Astrocyte of the cerebellum (primary cell): ENCODE data around the gene NAP1L5.

Source experiments
- DNase-seq: peaks from one replicate; pipeline ENCODE4 v3.0.0-alpha.2; 2011; ENCODE audit warnings: low read depth
- H3K4me3 ChIP-seq: 2 replicates; pipeline ENCODE4 v1.5.1; 2011; ENCODE audit warnings: mild to moderate bottlenecking, low read depth, low read length, moderate library complexity
- in situ Hi-C: cut with HindIII; loops from 2 replicates; pipeline ENCODE4 v1.10.0; 2017; ENCODE audit warnings: low sequenced_read_pairs
- TF ChIP-seq, protein P1 (sequence below): IDR thresholded peaks from 2 replicates; pipeline ENCODE4 v1.5.1; 2012; ENCODE audit warnings: low read length, low read depth, moderate library complexity, mild to moderate bottlenecking; ENCODE audit errors: missing control alignments

NAP1L5 gene

DNA sequence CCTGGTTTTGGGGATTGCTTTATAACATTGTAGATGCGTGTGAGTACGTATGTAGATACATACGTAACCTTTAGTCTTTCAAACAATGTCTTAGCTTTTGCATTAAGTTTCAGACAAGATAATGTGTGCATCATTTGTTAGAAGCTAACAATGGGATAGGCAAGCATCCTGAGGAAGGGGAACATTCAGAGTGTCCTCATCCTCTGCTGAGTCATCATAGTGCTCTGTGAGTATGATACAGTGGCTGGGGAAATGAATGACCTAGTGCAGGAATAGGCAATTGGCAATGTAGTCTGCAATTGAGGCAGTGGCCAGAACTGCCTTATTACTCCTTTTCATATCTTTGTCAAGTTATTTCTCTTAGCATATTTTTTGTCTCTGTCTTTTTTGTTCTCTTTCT is 7.3 kb downstream of the NAP1L5 start:
- in situ Hi-C loops = no loop called here
- no peak for DNase-seq
- TF ChIP-seq, protein P1, sequence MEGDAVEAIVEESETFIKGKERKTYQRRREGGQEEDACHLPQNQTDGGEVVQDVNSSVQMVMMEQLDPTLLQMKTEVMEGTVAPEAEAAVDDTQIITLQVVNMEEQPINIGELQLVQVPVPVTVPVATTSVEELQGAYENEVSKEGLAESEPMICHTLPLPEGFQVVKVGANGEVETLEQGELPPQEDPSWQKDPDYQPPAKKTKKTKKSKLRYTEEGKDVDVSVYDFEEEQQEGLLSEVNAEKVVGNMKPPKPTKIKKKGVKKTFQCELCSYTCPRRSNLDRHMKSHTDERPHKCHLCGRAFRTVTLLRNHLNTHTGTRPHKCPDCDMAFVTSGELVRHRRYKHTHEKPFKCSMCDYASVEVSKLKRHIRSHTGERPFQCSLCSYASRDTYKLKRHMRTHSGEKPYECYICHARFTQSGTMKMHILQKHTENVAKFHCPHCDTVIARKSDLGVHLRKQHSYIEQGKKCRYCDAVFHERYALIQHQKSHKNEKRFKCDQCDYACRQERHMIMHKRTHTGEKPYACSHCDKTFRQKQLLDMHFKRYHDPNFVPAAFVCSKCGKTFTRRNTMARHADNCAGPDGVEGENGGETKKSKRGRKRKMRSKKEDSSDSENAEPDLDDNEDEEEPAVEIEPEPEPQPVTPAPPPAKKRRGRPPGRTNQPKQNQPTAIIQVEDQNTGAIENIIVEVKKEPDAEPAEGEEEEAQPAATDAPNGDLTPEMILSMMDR = no peak
- no peak overlapping the region for H3K4me3 ChIP-seq

DNA sequence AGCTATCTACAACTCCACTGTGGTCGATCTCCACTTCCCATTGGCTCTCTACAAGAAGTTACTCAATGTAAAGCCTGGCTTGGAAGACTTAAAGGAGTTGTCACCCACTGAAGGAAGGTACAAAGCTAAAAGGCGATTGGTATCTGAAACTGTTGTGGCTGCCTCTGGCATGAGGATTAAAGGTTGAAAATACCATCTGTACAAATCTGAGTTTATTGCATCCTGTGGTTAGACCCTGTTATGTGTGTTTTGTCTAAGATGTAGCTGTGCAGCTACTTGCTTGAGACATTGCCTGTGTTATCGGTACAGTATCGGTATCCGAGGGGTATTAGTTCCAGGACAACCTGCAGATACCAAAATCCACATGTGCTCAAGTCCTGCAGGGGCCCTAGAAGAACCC is 16.4 kb downstream of the NAP1L5 start:
- no peak overlapping the region for H3K4me3 ChIP-seq
- TF ChIP-seq, protein P1 = no peak
- DNase-seq = no peak
- in situ Hi-C loops = no loop called here

DNA sequence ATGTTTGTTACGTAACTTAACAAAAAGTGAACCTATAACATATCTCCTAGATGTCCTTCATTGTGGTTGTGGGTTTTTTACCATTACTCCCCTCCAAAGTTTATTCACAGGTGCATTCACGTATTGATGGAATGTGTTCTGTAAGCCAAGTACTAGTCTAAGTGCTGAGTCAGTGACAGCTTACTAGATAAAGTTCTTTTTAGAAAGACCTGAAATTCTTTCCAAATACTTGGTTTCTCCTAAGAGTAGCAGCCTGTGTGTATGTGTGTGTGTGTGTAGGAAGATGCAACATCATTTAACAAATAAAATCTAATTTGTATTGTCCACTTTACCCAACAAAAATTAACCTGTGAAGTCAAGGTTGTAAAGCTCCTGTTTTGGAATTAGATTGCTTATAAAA is 22.1 kb downstream of the NAP1L5 start:
- TF ChIP-seq, protein P1 = no peak
- in situ Hi-C loops = no loop called here
- no peak for DNase-seq
- no peak overlapping the region for H3K4me3 ChIP-seq

DNA sequence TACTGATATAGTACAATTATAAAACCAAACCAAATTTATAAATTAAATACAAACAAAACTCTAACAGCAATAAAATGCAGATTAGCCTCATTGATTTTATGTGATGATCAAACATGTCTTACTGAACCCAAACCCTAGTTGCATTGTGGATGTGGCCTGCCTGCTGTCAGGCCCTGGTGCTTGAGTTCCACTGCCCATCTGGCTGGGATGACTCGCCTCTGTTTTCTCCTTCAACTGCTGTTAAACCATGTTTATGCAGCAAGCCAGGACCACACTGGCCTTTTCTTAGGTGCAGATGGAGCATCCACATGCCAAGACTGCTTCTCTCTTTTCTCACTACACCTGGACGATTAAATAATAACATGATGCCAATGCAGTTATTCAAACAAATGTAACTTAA is 22.6 kb downstream of the NAP1L5 start:
- no peak overlapping the region for H3K4me3 ChIP-seq
- TF ChIP-seq, protein P1 = no peak
- DNase-seq = no peak
- in situ Hi-C loops = no loop called here

DNA sequence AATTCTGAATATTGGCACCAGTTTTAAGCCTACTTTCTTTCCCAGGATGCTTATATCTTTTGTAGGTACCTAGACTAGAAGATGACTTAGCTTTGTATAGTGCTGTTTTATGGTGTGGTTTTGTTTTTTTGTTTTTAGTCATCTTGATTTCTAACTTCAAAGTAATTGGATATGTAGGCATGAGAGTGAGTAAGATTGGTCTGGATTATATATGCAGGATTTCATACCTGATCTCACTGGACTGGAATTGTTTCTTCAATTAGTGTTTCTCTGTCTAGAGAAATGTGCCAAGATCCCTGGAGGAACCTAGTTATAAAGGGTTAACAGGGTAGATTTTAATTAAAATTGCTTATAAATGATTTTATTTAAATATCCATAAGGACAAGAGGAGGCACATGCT is 23.1 kb downstream of the NAP1L5 start:
- in situ Hi-C loops = no loop called here
- TF ChIP-seq, protein P1 = no peak
- no peak overlapping the region for H3K4me3 ChIP-seq
- DNase-seq = no peak

DNA sequence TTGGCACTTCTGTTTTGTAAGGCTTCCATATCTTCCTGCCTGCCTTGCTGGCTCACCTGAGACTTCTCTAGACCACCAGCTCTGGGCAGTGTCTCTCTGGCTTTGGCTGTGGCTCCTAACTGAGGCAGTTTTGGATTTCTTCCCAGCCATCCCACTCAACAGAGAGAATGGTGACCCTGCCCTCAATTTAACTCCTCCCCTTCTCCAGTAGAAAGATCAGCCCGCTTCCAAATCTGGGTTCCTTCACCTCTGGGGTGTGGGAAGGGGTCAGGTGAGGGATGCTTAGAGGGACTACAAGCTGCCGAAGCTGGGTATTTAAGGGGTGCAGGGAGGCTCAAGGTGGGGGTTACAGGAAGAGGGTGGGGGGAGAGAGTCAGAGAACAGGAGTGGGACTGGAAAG is 23.7 kb downstream of the NAP1L5 start:
- no peak overlapping the region for H3K4me3 ChIP-seq
- no peak for DNase-seq
- TF ChIP-seq, protein P1 = no peak
- in situ Hi-C loops = no loop called here

DNA sequence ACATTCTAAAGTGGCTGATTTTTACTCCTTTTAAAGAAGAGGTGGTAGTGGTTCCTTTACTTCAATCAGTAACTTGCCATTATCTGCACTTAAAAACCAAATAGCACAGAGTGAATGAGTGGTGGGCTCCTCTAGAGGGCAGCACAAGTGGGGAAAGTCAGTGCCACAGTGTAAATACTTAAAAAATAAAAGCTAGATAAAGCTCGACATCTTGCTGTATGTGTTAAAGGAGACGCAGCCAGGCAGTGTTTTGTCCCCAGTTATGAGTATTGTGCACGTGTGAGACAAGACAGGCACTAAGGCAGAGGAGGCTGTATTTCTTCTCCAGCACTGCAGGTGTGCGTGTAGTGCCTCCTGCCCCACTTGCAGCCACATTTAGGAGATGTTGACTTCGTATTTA is 24.6 kb downstream of the NAP1L5 start:
- in situ Hi-C loops = no loop called here
- TF ChIP-seq, protein P1 = peak; percentile 71
- H3K4me3 ChIP-seq = no peak overlapping the region
- no peak for DNase-seq
